ENCODE results near the gene MYEOV.

The MYEOV gene

DNA sequence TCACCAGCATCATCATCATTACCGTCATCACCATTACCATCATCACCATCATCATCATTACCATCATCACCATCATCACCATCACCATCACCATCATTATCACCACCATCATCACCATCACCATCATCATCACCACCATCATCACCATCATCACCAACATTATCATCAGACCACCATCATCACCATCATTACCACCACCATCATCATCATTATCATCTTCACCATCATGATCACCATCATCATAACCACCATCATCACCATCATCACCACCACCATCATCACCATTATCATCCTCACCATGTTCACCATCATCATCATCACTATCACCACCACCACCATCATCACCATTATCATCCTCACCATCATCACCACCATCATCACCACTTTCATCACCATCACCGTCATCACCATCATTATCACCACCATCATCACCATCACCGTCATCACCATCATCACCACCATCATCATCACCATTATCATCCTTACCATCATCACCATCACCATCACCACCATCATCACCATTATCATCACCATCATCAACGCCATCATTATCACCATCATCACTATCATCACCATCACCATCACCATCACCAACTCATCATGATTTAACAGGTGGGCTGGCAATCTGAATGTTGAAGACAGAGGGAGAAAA, 2.4 kb upstream of the MYEOV start:
- H3K79me2 ChIP-seq (ENCODE audit: insufficient read depth, low read length): no peaks in the 10 kb centered on the region
- TF ChIP-seq, protein P1, sequence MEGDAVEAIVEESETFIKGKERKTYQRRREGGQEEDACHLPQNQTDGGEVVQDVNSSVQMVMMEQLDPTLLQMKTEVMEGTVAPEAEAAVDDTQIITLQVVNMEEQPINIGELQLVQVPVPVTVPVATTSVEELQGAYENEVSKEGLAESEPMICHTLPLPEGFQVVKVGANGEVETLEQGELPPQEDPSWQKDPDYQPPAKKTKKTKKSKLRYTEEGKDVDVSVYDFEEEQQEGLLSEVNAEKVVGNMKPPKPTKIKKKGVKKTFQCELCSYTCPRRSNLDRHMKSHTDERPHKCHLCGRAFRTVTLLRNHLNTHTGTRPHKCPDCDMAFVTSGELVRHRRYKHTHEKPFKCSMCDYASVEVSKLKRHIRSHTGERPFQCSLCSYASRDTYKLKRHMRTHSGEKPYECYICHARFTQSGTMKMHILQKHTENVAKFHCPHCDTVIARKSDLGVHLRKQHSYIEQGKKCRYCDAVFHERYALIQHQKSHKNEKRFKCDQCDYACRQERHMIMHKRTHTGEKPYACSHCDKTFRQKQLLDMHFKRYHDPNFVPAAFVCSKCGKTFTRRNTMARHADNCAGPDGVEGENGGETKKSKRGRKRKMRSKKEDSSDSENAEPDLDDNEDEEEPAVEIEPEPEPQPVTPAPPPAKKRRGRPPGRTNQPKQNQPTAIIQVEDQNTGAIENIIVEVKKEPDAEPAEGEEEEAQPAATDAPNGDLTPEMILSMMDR (IDR thresholded peaks at IDR 0.05; ENCODE audit: insufficient read depth, low read length, poor library complexity, severe bottlenecking): no peak
- no peak for TF ChIP-seq EZH2phosphoT487 (conservative IDR thresholded peaks at IDR 0.05; ENCODE audit: low read length)
- no peak overlapping the region for H3K27ac ChIP-seq (ENCODE audit: low read depth, low read length)
- H3F3A ChIP-seq (ENCODE audit: insufficient read depth): 0 out of 2 replicates have a peak, but pooled peaks cover 4% of the 10 kb centered on the region
- no peaks in the 10 kb centered on the region for H3K9me3 ChIP-seq (ENCODE audit: insufficient read depth, low read length)
- no peaks in the 10 kb centered on the region for H3K27me3 ChIP-seq (ENCODE audit: low read length)
- H4K20me1 ChIP-seq (ENCODE audit: low read depth, low read length): no peaks in the 10 kb centered on the region
- no peak overlapping the region for H2AFZ ChIP-seq (ENCODE audit: low read depth, low read length, severe bottlenecking)
- H3K9me2 ChIP-seq (replicated peaks; ENCODE audit: insufficient read depth, low read length): no peaks in the 10 kb centered on the region
- H3K4me3 ChIP-seq (ENCODE audit: insufficient read depth, low read length, poor library complexity, severe bottlenecking): no peak overlapping the region
- H3K36me3 ChIP-seq (ENCODE audit: low read length): no peaks in the 10 kb centered on the region
- no peak overlapping the region for H3K9ac ChIP-seq (ENCODE audit: low read length)
- no peak overlapping the region for H3K4me2 ChIP-seq (ENCODE audit: low read depth, low read length, poor library complexity, severe bottlenecking)

DNA sequence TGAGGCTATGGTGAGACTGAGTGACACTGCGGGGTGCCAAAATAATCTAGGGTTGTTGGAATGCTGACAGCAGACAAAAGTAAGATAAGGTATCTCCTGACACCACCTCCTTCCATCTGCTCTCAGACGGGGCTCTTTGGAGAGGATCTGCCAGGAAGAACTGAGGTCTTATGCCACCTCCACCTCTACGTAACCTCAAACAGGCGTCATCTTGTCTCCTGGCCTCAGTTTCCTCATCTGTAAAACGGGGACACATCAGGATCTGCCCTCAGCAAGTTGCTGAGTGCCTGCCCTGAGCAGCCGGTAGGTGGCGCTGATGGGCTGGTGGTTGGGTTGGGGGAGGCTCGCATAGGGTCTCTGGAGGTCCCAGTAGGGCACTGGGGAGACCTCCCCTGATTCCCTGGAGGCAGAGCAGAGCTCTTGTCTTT, 1.7 kb upstream of the MYEOV start:
- TF ChIP-seq, protein P1 (IDR thresholded peaks at IDR 0.05; ENCODE audit: insufficient read depth, low read length, poor library complexity, severe bottlenecking): peak; percentile 85
- no peak for TF ChIP-seq EZH2phosphoT487 (conservative IDR thresholded peaks at IDR 0.05; ENCODE audit: low read length)
- H3K36me3 ChIP-seq (ENCODE audit: low read length): no peaks in the 10 kb centered on the region
- H3K79me2 ChIP-seq (ENCODE audit: insufficient read depth, low read length): no peaks in the 10 kb centered on the region
- H3K9me3 ChIP-seq (ENCODE audit: insufficient read depth, low read length): no peaks in the 10 kb centered on the region
- H3K4me2 ChIP-seq (ENCODE audit: low read depth, low read length, poor library complexity, severe bottlenecking): no peak overlapping the region
- no peak overlapping the region for H3K27ac ChIP-seq (ENCODE audit: low read depth, low read length)
- H3K9me2 ChIP-seq (replicated peaks; ENCODE audit: insufficient read depth, low read length): no peaks in the 10 kb centered on the region
- no peak overlapping the region for H2AFZ ChIP-seq (ENCODE audit: low read depth, low read length, severe bottlenecking)
- no peak overlapping the region for H3K4me3 ChIP-seq (ENCODE audit: insufficient read depth, low read length, poor library complexity, severe bottlenecking)
- no peak overlapping the region for H3K9ac ChIP-seq (ENCODE audit: low read length)
- H3K27me3 ChIP-seq (ENCODE audit: low read length): no peaks in the 10 kb centered on the region
- H3F3A ChIP-seq (ENCODE audit: insufficient read depth): peaks cover 8% of the 10 kb centered on the region; the same call in 1 of the 2 replicates
- H4K20me1 ChIP-seq (ENCODE audit: low read depth, low read length): no peaks in the 10 kb centered on the region

DNA sequence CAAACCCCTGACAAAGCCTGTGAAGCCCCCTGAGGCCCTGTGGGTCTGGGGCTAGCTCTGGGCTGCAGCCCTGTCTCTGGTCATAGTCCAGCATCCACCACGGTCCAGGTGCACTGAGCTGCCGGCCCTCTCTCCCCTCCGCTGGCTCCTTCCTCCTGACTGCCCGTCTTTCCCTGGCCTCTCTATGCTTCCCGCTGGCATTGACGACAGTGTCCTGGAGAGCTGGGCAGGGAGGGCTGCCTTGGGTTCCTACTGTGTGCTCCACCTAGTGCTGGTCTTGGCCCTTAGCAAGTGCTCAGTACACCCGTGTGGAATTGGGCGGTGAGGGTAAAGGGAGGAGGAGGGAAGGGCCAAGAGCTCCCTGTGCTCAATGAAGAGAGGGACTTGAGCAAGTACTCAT, 868 bp upstream of the MYEOV start:
- no peaks in the 10 kb centered on the region for H3K79me2 ChIP-seq (ENCODE audit: insufficient read depth, low read length)
- H3K9me3 ChIP-seq (ENCODE audit: insufficient read depth, low read length): no peaks in the 10 kb centered on the region
- H3K4me3 ChIP-seq (ENCODE audit: insufficient read depth, low read length, poor library complexity, severe bottlenecking): no peak overlapping the region
- H3K27me3 ChIP-seq (ENCODE audit: low read length): no peaks in the 10 kb centered on the region
- H2AFZ ChIP-seq (ENCODE audit: low read depth, low read length, severe bottlenecking): no peak overlapping the region
- peaks cover 8% of the 10 kb centered on the region; the same call in 1 of the 2 replicates for H3F3A ChIP-seq (ENCODE audit: insufficient read depth)
- no peaks in the 10 kb centered on the region for H3K36me3 ChIP-seq (ENCODE audit: low read length)
- H3K9me2 ChIP-seq (replicated peaks; ENCODE audit: insufficient read depth, low read length): no peaks in the 10 kb centered on the region
- TF ChIP-seq, protein P1 (IDR thresholded peaks at IDR 0.05; ENCODE audit: insufficient read depth, low read length, poor library complexity, severe bottlenecking): no peak
- TF ChIP-seq EZH2phosphoT487 (conservative IDR thresholded peaks at IDR 0.05; ENCODE audit: low read length): no peak
- no peak overlapping the region for H3K9ac ChIP-seq (ENCODE audit: low read length)
- no peak overlapping the region for H3K4me2 ChIP-seq (ENCODE audit: low read depth, low read length, poor library complexity, severe bottlenecking)
- H4K20me1 ChIP-seq (ENCODE audit: low read depth, low read length): no peaks in the 10 kb centered on the region
- no peak overlapping the region for H3K27ac ChIP-seq (ENCODE audit: low read depth, low read length)
